HG02981 (cell line): Measurements from ENCODE around the gene SLC23A2.
A peak's percentile ranks its signal among the peaks of the same experiment; 100 is the strongest.
"Not testable (repeated sequence)": the region's sequence is repeated elsewhere in the genome, so short reads cannot be mapped to it uniquely, and the experiment has no call there.

Experiments
- ATAC-seq: cut with Tn5 transposase; IDR thresholded peaks from one replicate; pipeline ENCODE4 v1.9.1; 2021; ENCODE audit warnings: mild to moderate bottlenecking, moderate library complexity; ENCODE audit not compliant: unreplicated experiment

SLC23A2 gene

GRCh38 chr20:5013682-5014447 lies 12.6 kb upstream of the SLC23A2 start:
- ATAC-seq, result no peak

- ATAC-seq, result no peak
Measured at GRCh38 chr20:5008759-5009158, 7.4 kb upstream of the SLC23A2 start.

DNA sequence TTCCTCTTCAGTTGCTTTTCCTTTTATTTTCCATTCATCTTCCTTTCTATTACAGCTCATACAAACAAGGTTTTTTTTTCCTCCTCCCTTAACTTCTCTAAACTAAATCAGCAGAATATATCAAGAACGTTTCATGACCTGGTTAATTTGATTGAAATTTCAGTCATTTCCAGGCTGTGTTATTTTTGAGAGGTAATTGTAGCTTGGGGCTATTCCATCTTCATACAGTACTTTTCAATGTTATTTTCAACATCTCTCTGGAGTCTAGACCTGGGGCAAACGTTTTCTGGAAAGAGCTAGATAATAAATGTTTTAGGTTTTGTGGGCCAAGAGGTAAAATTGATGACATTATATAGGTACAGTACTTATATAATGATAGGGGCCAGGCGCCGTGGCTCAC lies 4.0 kb upstream of the SLC23A2 start:
- no peak for ATAC-seq

GRCh38 chr20:5004825-5005224 lies 3.5 kb upstream of the SLC23A2 start:
- ATAC-seq, result not testable (repeated sequence)

DNA sequence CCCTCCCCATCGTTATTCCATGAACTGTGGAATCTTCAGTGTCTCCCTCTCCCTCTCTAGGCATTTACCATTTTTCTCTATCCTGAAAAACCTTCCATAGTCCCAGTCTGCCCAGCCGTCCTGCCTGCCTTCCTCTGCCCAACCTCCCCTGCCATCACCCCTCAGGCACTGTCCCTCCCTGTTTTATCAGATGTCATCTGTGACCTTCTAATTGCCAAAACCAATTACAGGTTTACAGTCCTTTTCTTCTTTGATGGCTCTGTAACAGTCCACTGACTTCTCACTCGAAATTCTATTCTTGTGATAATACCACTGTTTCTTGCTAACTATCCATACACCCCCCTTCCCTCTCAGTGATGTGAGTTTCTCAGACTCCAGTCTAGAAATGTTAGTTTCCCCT lies 2.3 kb upstream of the SLC23A2 start:
- no peak for ATAC-seq

DNA sequence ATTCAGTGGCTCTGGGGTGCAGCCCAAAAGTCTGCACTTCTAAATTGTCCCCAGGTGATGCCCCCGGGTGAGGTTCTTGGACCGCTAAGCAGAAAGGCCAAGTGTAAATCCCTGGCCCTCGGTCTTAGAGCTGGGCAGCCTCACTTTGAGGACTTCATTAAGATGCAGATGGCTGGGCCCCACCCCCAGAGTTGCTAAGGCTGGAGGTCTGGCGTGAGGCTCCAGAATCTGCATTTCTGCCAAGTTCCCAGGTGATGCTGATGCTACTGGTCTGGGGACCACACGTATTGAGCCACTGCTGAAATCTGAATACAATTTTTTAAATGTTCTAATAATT lies 735 bp upstream of the SLC23A2 start:
- ATAC-seq, result no peak

DNA sequence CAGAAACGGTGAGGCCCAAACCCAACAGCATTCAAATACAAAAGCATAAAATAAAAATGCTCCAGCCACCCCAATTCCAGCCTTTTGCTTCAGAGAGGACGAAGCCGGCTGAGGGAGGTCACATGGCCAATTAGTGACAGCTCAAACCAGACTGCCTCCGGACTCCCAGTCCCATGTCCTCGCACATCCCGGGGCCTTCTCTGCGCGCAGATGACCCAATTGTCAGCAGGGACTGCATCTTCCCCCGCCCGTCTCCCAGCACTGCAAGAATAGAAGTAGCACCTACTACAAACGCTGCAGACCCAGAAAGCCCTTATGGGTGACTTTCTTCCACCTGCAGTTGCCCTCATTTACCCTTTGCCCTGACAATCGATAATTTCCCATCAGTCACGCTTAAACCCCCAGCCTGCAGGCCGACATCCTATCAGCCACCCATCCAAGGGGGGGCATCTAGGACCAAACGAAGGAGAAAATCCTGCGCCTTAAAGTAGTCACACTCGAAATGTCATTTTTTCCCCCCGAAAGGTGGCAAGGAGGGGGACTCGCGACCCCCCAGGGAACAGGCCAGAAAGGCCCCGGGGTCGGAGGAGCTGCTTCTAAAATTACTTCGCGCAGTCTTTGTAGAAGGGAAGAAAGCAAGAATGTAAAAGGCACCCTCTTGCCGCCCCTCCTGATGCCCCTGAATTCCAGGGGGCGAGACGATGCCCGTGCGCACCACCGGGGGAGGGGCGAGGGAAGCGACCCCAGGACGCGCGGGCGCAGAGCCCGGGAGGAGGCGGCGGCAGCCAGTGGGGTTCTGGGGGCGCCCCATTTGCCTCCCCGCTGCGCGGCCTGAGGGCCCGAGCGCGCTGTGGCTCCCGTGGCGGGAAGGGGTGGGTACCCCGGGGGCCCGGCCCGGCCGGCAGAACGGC lies 792 bp downstream of the SLC23A2 start:
- no peak for ATAC-seq

DNA sequence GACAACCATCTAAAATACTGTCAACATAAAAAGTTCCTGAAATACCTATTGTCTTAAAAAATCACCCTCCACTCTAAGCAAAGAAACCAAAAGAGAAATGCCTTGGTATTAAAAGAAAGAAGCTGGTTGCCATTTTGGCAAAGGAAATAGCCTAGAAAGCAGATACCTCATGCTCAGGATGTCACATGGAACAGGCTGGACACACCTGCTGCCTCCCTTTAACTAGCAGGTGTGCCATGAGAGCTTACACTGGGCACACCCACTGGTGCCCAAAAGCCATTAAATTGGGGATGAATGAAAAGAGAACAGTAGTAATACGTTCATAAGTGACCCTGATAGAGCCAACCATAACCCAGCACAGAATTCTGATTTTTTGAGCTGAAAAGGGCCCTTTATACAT lies 1.5 kb downstream of the SLC23A2 start:
- no peak for ATAC-seq

DNA sequence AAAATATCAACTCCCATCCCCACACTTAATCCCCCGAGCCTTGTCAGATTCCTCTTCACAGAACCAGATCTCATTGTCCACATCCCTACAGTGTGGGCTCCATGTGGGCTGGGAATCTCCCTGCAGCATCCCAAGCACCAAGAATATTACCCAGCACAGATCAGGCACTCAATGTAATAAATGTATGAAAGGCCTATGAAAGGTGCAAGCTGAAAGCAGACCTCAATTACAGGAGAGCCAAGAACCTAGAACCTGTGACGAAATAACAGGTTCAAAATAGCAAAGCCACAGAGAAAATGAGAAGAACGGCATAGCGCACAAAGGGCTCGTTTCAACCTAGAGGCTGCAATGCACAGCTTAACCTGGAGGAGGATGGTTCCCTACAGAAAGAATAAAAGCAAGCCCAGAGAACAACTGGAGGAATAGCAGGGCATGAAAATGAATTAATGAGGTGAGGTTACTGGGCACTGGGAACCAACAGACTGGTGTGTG lies 3.1 kb downstream of the SLC23A2 start:
- no peak for ATAC-seq

DNA sequence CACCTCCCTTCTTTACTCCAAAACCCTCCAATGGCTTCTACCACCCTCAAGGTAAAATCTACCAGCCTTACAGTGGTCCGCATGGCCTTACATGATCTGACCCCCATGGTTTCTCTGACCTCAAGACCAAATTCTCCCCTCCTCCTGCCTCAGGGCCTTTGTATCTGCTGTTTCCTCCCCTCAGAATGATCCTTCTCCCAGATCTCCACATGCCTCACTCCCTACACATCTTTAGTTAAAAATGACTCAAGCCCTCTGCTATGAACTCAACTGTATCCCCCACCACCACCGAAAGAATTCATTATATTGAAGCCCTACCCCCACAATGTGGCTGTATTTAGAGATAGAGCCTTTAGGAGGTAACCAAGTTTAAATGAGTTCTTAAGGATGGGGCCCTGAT lies 4.1 kb downstream of the SLC23A2 start:
- no peak for ATAC-seq

- no peak for ATAC-seq
Measured at GRCh38 chr20:4989570-4989969, 11.7 kb downstream of the SLC23A2 start.

GRCh38 chr20:4987130-4987529 lies 14.2 kb downstream of the SLC23A2 start:
- ATAC-seq, result no peak

GRCh38 chr20:4985658-4986057 lies 15.7 kb downstream of the SLC23A2 start:
- no peak for ATAC-seq

DNA sequence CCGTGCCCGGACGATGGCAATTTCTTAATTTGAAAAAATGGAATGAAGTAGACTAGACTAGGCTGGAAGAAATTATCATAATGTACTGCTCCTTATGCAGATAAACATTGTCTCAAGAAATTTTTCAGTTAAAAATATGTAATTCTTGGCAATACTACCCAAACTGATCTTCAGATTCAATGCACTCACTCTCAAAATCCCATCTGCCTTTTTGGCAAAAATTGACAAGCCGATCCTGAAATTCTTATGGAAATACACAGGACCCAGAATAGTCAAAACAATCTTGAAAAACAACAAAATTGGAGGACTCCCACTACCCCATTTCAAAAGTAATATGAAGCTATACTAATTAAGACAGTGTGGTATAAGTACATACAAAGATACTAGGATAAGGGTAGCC lies 19.0 kb downstream of the SLC23A2 start:
- ATAC-seq, result no peak

- no peak for ATAC-seq
Measured at GRCh38 chr20:4979841-4980410, 21.4 kb downstream of the SLC23A2 start.

- no peak for ATAC-seq
Measured at GRCh38 chr20:4978050-4978918, 23.0 kb downstream of the SLC23A2 start.

GRCh38 chr20:4976014-4976413 lies 25.3 kb downstream of the SLC23A2 start:
- not testable (repeated sequence) for ATAC-seq

DNA sequence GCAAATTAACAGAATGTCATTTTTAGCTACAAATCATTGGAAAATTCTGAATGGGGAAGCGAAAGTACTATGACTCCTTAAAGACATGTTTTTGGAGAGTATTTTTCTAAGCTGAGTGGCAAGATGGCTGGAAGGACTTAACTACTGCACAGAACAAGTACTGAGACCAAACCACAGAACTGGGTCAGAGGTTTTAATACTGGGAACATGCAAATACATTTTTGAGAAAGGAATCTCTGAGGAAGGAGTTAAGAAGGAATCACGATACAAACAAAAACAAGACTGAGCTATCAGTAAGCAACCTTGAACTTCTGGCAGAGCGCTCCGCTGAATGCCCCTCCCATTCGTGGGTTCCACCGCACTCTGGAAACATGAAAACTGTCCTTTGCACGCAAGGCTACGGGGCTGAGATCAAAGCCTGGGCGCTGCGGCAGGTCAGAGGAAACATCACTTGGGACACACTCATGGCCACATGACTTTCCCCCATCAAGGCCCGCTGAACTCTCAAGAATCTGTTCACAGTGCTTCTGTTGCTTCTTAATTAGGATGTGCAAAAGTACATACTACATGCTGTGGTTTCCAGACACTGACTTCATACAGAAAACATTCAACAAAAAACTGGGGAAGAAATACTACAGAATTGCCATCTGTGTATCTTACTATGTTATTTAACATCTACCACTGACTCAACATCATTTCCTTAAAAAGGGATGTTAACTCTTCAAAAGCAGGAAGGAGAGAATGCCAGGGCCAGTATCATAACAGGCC lies 27.8 kb downstream of the SLC23A2 start:
- peak; percentile 86 for ATAC-seq

GRCh38 chr20:4972506-4973251 lies 28.6 kb downstream of the SLC23A2 start:
- ATAC-seq, result no peak
